Pancreas (tissue), 10 donors: ENCODE results near the gene ZNF541. TPM values are rescaled to one million over a fixed set of nuclear protein-coding genes. Genes with fewer than 3 reads are reported as not detected.
A peak's percentile ranks its signal among the peaks of the same experiment; 100 is the strongest.

Experiments
- ATAC-seq, 4 donors: fragments of 200-7000 bp; cut with Tn5 transposase; one replicate each; pipeline versions ENCODE4 v1.8.0 to v1.9.1; 2020; ENCODE audit warnings: mild to moderate bottlenecking in 4 of 4, moderate library complexity in 4 of 4
- DNase-seq, 6 donors: peaks; one replicate each; pipeline ENCODE4 v3.0.0-alpha.2; 2020
- FAIRE-seq: peaks from 2 replicates; lab custom pipeline; 2012; peaks lifted over from hg19 to GRCh38; lab: Jason Lieb, UNC
- H3K27ac ChIP-seq, 4 donors: fragments of 200-600 bp; sonication (generic); 1 replicate in 3 of 4; 2 replicates in 1 of 4; pipeline versions ENCODE4 v1.5.0 to v1.8.0; 2020
- H3K27me3 ChIP-seq, 4 donors: fragments of 200-600 bp; one replicate each; pipeline ENCODE4 v1.8.0; 2021
- H3K36me3 ChIP-seq, 3 donors: fragments of 200-600 bp; sonication (generic) in 1 of 3; one replicate each; pipeline versions ENCODE4 v1.5.0 to v1.8.0; 2020 to 2021
- H3K4me1 ChIP-seq, 3 donors: fragments of 200-600 bp; one replicate each; pipeline ENCODE4 v1.8.0; 2021
- H3K4me3 ChIP-seq, 4 donors: fragments of 200-600 bp; sonication (generic) in 2 of 4; one replicate each; pipeline versions ENCODE4 v1.5.0 to v1.8.0; 2020 to 2021
- H3K9me3 ChIP-seq, 4 donors: fragments of 200-600 bp; one replicate each; pipeline ENCODE4 v1.8.0; 2021
- CTCF ChIP-seq, 4 donors: fragments of 200-600 bp; sonication (generic) in 3 of 4; IDR thresholded peaks; one replicate each; pipeline versions ENCODE4 v1.5.0 to v1.8.0; 2021; ENCODE audit warnings: antibody characterized with exemption in 4 of 4
- WGBS, 2 donors: extraction: QIAGEN DNeasy Blood & Tissue Kit; methylation state at CpG; one replicate each; pipeline ENCODE4 v1.1.7; 2013; 5-methylcytosine and 5-hydroxymethylcytosine counted together
- intact Hi-C, 3 donors: fragments of 100-400 bp; cut with DNase I; formaldehyde crosslinking; loops; one replicate each; pipeline versions ENCODE4 v1.11.1 to v1.14.2; 2022
- polyA plus RNA-seq, 2 donors: library from polyadenylated mRNA; stranded (reverse); fragments of 200-250 nt; gene quantifications; one replicate each; pipeline ENCODE4 v1.2.3, GENCODE V29; 2013
- total RNA-seq, 6 donors: library from RNA; stranded (reverse); fragmentation: NEBNext Ultra II Directional in 4 of 6; extraction: Animal tissue kit (Norgen Biotek cat#: 25700) in 4 of 6; gene quantifications; one replicate each; pipeline versions ENCODE4 v1.2.1 to v1.2.4, GENCODE V29; 2021 to 2023
- donor health status: healthy with polysubstance abuse.
- donor health status: DM: no; HTN: no; CAD: no; lungs with moderate emphysema.
- donor health status: DM: no; HTN: no; CAD: no.
- donor health status: control.
- donor health status: control.
- donor health status: Bipolar disorder and iron deficiency.
- donor health status: DM: yes; HTN: yes; CAD: no.
- donor health status: DM: no; HTN: no; CAD: no.
- donor health status: DM: no; HTN: no; CAD: no.
- donor health status: DM: yes; HTN: yes; CAD: no.

Gene ZNF541
- under 1 TPM in 5 of 6 donors, not detected in 1; 0.06 to 0.17 (median 0.14) TPM for total RNA-seq
- under 1 TPM; 0.27 to 0.63 TPM for polyA plus RNA-seq

DNA sequence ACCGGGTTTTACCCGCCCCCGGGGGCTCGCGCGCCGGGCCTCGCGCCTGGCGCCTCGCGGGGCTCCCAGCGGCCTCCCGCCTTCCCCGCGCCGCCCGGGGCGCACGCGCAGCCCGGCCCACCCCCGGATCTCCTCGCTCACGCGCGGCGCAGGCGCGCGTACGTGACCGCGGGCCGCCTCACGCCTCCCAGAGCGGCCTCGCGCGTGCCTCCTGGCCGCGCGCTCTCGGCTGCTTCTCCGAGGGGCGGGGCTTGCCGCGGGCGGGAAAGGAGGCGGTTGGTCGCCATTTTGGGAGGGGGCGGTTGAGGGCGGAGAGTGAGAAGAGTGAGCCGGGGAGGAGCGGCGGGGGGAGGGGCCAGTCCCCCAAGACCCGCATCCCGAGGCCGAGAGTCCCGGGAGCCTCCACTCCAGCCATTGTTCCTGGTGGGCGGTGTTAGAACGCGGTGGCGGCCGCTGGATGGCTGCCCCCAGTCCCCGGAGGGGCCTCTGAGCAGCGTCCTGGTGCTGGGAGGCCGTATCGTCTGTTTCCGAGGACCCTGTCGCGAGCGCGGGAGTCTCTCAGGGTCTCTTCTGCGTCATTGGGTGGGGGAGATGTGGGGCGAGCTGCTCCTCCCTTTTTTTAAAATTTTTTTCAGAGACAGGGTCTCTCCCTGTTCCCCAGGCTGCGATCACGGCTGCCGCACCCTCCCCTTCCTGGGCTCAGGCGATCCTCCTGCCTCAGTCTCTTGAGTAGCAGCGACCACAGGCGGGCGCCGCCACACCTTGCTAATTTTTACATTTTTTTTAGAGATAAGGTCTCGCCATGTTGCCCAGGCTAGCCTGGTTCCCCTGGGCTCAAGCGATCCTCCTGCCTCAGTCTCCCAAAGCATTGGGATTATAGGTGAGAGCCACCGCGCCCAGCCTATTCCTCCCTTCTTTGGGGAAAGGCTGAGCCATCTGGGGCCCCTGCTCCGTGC, at the start of gene ZNF541:
Gene ZNF541, minus strand, starts transcription at position 78 of the 956 bp plus-strand sequence. CDS start 17,292 bp downstream, outside the sequence.
- peak; percentile 42 to 79 (median 66) for DNase-seq
- ATAC-seq = peak; percentile 87 to 96 (median 90)
- Histone ChIP-seq H3K9me3 (no peaks in the 10 kb centered on the region), H3K27ac (no peak within 1 kb of the TSS), H3K27me3 (no peaks in the 10 kb centered on the region), H3K36me3 (no peaks in the 10 kb centered on the region), H3K4me1 (no peaks in the 10 kb centered on the region), H3K4me3 (peak within 1 kb of the TSS in 2 of 4 donors; percentile 23 to 50)
- no peak for TF ChIP-seq CTCF (IDR thresholded peaks at IDR 0.05)
- no peak for FAIRE-seq
- 18 to 28% methylated on average over 50 to 89 of the region's 89 CpGs for WGBS, 2 donors
- intact Hi-C loops = no loop called here

DNA sequence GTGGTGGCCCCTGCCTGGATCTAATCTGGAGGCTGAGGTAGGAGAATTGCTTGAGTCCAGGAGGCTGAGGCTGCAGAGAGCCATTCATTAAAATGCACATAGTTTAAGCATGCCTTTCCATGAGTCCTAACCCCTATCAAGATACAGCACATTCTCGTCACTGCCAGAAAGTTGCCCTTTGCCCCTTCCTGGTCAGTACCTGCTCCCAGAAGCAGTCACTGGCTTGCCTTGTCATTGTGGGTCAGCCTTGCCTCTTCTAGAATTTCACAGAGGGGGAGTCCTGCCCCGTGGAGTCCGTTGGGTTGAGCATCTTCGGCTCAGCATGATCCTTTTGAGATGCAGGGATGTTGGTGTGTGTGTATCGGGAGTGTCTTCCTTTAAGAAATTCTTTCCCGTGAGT, 46.8 kb upstream of the ZNF541 start:
- Histone ChIP-seq H3K4me1 (peaks cover 0 to 8% (median 4%) of the 10 kb centered on the region in 3 donors), H3K4me3 (no peak overlapping the region), H3K27me3 (no peaks in the 10 kb centered on the region), H3K36me3 (no peaks in the 10 kb centered on the region), H3K9me3 (no peaks in the 10 kb centered on the region), H3K27ac (no peak overlapping the region)
- 59 to 63% methylated on average over 6 of the region's 6 CpGs for WGBS, 2 donors
- DNase-seq (no peak), ATAC-seq (peak in 2 of 4 donors; percentile 36 to 38), FAIRE-seq (no peak)
- intact Hi-C loops = no loop called here
- TF ChIP-seq CTCF (IDR thresholded peaks at IDR 0.05) = no peak

DNA sequence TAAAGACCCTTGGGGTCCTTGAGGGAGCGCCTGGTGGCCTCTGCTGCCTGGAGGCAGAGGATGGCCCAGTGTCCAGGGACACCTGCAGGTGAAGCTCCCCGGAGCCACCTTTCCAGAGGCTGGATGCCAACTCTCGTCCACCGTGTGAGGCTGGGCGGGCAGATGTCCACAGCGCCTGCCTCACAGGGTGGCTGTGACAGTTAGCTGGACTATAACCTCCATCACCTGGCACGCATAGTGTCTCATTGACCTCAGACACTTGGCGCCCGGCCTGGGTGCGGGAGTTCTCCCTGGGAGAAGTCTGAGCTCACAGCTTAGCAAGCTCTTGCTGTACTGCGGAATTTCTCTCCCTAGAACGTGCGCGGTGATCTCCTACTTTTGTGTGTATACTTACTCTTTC, 45.8 kb upstream of the ZNF541 start:
- TF ChIP-seq CTCF (IDR thresholded peaks at IDR 0.05) = no peak
- 32 to 33% methylated on average over 14 of the region's 14 CpGs for whole genome bisulfite sequencing, 2 donors
- Histone ChIP-seq H3K4me3 (no peak overlapping the region), H3K9me3 (no peaks in the 10 kb centered on the region), H3K27ac (no peak overlapping the region), H3K36me3 (no peaks in the 10 kb centered on the region), H3K27me3 (no peaks in the 10 kb centered on the region), H3K4me1 (peaks cover 0 to 8% (median 4%) of the 10 kb centered on the region in 3 donors)
- ATAC-seq (peak; percentile 43 to 73 (median 62)), FAIRE-seq (no peak), DNase-seq (peak in 4 of 6 donors; percentile 27 to 60 (median 45))
- intact Hi-C loops = no loop called here

GRCh38 chr19:47615714-47616113, 42.8 kb upstream of the ZNF541 start:
- 88 to 94% methylated on average over 7 of the region's 7 CpGs for WGBS, 2 donors

More at GRCh38 chr19:47615714-47616113, 42.8 kb upstream of the ZNF541 start:
- no peak for ATAC-seq
- peaks cover 4 to 14% (median 6%) of the 10 kb centered on the region in 3 donors for H3K4me1 ChIP-seq
- no peaks in the 10 kb centered on the region for H3K27me3 ChIP-seq
- TF ChIP-seq CTCF (IDR thresholded peaks at IDR 0.05) = no peak
- no peak for DNase-seq
- no peaks in the 10 kb centered on the region for H3K36me3 ChIP-seq
- intact Hi-C loops = no loop called here
- H3K4me3 ChIP-seq = no peak overlapping the region
- H3K9me3 ChIP-seq = no peaks in the 10 kb centered on the region
- H3K27ac ChIP-seq = no peak overlapping the region
- no peak for FAIRE-seq
